Measurements from ENCODE around the gene FGF22. TPM values are rescaled to one million over a fixed set of nuclear protein-coding genes. Genes with fewer than 3 reads are reported as not detected.

Gene FGF22
- total and polyA plus RNA-seq, 4 donors, result 0.08 TPM; not detected in 3

DNA sequence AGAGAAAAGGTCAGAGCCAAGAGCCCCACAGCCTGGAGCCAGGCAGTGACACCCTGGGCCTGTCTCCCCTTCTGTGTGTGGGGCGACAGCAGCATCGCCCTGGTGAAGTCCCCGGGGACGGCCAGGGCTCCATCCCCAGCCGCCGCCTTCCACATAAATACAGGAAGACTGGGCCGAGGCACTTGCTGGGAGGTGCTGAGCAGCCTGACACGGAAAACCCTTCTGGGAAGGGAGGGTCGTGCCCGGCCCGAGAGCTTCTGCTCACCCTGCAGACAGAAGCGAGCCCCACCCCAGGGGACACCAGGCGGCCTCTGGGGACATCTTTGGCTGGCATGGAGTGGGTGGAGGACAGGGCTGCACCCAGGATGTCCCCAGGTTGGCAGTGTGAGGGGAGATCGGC is 5.1 kb downstream of the FGF22 start:
- H3K27me3 ChIP-seq (ENCODE audit: control insufficient read depth in 4 of 4, insufficient read depth in 4 of 4, low read length in 3 of 4), result no peaks in the 10 kb centered on the region
- H3K9ac ChIP-seq (ENCODE audit: low read depth in 1 of 2, low read length in 2 of 2), result no peak overlapping the region
- H3K4me3 ChIP-seq (ENCODE audit: low read depth in 1 of 3, low read length in 3 of 3), result no peak overlapping the region
- no peak overlapping the region for H3K27ac ChIP-seq (ENCODE audit: low read depth in 1 of 2, low read length in 2 of 2)
- no peaks in the 10 kb centered on the region for H3K9me3 ChIP-seq (ENCODE audit: control insufficient read depth in 4 of 4, low read length in 3 of 4)
- 87% methylated on average over 14 of the region's 14 CpGs for WGBS
- peaks cover 0 to 37% (median 20%) of the 10 kb centered on the region in 4 donors for H3K36me3 ChIP-seq (ENCODE audit: control insufficient read depth in 4 of 4, insufficient read depth in 3 of 4, low read depth in 1 of 4, low read length in 3 of 4)
- peaks cover 0 to 1% (median 0%) of the 10 kb centered on the region in 4 donors for H3K4me1 ChIP-seq (ENCODE audit: control insufficient read depth in 4 of 4, insufficient read depth in 4 of 4, low read length in 3 of 4)
- DNase-seq (ENCODE audit: low spot score), result no peak
- no peak for TF ChIP-seq GABPA (IDR thresholded peaks at IDR 0.05 in 1 of 2, conservative IDR thresholded peaks at IDR 0.05 in 1 of 2)
- no peak for TF ChIP-seq RAD21 (IDR thresholded peaks at IDR 0.05)
- TF ChIP-seq JUND (IDR thresholded peaks at IDR 0.05), result no peak
- TF ChIP-seq HNF4A (conservative IDR thresholded peaks at IDR 0.05), result no peak
- no peak for TF ChIP-seq EGR1 (IDR thresholded peaks at IDR 0.05; ENCODE audit: low read depth in 2 of 2)
- no peak for TF ChIP-seq YY1 (IDR thresholded peaks at IDR 0.05)
- TF ChIP-seq TAF1 (conservative IDR thresholded peaks at IDR 0.05), result no peak
- TF ChIP-seq, protein P1, sequence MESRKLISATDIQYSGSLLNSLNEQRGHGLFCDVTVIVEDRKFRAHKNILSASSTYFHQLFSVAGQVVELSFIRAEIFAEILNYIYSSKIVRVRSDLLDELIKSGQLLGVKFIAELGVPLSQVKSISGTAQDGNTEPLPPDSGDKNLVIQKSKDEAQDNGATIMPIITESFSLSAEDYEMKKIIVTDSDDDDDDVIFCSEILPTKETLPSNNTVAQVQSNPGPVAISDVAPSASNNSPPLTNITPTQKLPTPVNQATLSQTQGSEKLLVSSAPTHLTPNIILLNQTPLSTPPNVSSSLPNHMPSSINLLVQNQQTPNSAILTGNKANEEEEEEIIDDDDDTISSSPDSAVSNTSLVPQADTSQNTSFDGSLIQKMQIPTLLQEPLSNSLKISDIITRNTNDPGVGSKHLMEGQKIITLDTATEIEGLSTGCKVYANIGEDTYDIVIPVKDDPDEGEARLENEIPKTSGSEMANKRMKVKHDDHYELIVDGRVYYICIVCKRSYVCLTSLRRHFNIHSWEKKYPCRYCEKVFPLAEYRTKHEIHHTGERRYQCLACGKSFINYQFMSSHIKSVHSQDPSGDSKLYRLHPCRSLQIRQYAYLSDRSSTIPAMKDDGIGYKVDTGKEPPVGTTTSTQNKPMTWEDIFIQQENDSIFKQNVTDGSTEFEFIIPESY (IDR thresholded peaks at IDR 0.05), result no peak
- TF ChIP-seq, protein P2, sequence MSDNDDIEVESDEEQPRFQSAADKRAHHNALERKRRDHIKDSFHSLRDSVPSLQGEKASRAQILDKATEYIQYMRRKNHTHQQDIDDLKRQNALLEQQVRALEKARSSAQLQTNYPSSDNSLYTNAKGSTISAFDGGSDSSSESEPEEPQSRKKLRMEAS (IDR thresholded peaks at IDR 0.05), result no peak

DNA sequence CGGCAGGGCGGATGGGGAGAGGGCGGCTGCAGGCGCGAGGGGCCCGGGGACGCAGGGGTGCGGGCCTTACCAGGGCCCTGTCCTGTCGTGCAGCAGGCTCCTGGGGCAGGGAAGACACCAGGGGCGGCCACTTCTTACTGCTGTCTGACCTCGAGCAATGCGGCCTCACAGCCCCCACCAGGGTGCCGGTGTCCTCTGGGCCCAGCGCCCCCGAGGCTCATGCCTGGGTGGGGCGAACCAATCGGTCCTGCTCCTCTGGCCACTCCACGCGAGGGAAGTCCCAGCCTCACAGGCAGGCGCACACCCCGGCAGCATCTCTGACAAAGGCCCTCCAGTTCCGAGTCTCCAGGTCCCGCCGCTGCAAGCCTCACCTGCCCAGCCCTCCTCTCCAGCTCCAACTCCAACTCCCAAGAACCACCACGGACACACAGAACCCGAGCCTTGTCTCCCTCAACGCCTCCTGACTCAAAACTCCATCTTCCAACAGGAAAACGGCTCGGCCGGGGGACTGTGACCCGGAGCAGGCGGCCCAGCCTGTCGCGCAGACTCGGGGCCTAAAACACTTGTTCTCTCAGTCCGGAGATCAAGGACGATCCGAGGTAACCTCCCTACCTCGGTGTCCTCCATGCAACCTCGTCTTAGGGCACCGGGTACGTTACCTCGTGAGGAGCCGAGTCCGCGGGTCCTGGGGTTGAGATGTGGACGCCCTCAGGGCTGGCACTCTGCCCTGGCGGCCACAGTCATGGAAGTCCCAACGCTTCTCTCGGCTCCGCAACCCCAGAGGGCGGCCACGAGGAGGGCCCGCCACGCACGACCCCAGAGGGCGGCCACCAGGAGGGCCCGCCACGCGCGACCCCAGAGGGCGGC is 6.5 kb downstream of the FGF22 start:
- Histone ChIP-seq H3K27me3 (ENCODE audit: control insufficient read depth in 4 of 4, insufficient read depth in 4 of 4, low read length in 3 of 4) (no peaks in the 10 kb centered on the region), H3K36me3 (ENCODE audit: control insufficient read depth in 4 of 4, insufficient read depth in 3 of 4, low read depth in 1 of 4, low read length in 3 of 4) (peaks cover 3 to 43% (median 22%) of the 10 kb centered on the region in 4 donors), H3K4me1 (ENCODE audit: control insufficient read depth in 4 of 4, insufficient read depth in 4 of 4, low read length in 3 of 4) (no peaks in the 10 kb centered on the region), H3K9ac (ENCODE audit: low read depth in 1 of 2, low read length in 2 of 2) (no peak overlapping the region), H3K4me3 (ENCODE audit: low read depth in 1 of 3, low read length in 3 of 3) (no peak overlapping the region), H3K27ac (ENCODE audit: low read depth in 1 of 2, low read length in 2 of 2) (no peak overlapping the region), H3K9me3 (ENCODE audit: control insufficient read depth in 4 of 4, low read length in 3 of 4) (no peaks in the 10 kb centered on the region)
- TF ChIP-seq EGR1 (IDR thresholded peaks at IDR 0.05; ENCODE audit: low read depth in 2 of 2) (no peak), TAF1 (conservative IDR thresholded peaks at IDR 0.05) (no peak), HNF4G (IDR thresholded peaks at IDR 0.05) (no peak), FOXA1 (IDR thresholded peaks at IDR 0.05) (no peak), GABPA (IDR thresholded peaks at IDR 0.05 in 1 of 2, conservative IDR thresholded peaks at IDR 0.05 in 1 of 2) (no peak)
- TF ChIP-seq, protein P3, sequence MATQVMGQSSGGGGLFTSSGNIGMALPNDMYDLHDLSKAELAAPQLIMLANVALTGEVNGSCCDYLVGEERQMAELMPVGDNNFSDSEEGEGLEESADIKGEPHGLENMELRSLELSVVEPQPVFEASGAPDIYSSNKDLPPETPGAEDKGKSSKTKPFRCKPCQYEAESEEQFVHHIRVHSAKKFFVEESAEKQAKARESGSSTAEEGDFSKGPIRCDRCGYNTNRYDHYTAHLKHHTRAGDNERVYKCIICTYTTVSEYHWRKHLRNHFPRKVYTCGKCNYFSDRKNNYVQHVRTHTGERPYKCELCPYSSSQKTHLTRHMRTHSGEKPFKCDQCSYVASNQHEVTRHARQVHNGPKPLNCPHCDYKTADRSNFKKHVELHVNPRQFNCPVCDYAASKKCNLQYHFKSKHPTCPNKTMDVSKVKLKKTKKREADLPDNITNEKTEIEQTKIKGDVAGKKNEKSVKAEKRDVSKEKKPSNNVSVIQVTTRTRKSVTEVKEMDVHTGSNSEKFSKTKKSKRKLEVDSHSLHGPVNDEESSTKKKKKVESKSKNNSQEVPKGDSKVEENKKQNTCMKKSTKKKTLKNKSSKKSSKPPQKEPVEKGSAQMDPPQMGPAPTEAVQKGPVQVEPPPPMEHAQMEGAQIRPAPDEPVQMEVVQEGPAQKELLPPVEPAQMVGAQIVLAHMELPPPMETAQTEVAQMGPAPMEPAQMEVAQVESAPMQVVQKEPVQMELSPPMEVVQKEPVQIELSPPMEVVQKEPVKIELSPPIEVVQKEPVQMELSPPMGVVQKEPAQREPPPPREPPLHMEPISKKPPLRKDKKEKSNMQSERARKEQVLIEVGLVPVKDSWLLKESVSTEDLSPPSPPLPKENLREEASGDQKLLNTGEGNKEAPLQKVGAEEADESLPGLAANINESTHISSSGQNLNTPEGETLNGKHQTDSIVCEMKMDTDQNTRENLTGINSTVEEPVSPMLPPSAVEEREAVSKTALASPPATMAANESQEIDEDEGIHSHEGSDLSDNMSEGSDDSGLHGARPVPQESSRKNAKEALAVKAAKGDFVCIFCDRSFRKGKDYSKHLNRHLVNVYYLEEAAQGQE (IDR thresholded peaks at IDR 0.05), result no peak
- TF ChIP-seq, protein P4, sequence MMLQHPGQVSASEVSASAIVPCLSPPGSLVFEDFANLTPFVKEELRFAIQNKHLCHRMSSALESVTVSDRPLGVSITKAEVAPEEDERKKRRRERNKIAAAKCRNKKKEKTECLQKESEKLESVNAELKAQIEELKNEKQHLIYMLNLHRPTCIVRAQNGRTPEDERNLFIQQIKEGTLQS (IDR thresholded peaks at IDR 0.05), result no peak
- TF ChIP-seq, protein P5, sequence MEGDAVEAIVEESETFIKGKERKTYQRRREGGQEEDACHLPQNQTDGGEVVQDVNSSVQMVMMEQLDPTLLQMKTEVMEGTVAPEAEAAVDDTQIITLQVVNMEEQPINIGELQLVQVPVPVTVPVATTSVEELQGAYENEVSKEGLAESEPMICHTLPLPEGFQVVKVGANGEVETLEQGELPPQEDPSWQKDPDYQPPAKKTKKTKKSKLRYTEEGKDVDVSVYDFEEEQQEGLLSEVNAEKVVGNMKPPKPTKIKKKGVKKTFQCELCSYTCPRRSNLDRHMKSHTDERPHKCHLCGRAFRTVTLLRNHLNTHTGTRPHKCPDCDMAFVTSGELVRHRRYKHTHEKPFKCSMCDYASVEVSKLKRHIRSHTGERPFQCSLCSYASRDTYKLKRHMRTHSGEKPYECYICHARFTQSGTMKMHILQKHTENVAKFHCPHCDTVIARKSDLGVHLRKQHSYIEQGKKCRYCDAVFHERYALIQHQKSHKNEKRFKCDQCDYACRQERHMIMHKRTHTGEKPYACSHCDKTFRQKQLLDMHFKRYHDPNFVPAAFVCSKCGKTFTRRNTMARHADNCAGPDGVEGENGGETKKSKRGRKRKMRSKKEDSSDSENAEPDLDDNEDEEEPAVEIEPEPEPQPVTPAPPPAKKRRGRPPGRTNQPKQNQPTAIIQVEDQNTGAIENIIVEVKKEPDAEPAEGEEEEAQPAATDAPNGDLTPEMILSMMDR (IDR thresholded peaks at IDR 0.05; ENCODE audit: low read depth, low read length, missing input control), result no peak
- WGBS, result 95% methylated on average over 62 of the region's 62 CpGs
- no peak for DNase-seq (ENCODE audit: low spot score)

All from liver (tissue), 9 donors.